GM18873 (cell line): Measurements from ENCODE around the gene MPL.

Experiments used
- ATAC-seq: cut with Tn5 transposase; IDR thresholded peaks from one replicate; pipeline ENCODE4 v1.9.1; 2021; ENCODE audit warnings: mild to moderate bottlenecking, moderate library complexity, moderate number of reproducible peaks; ENCODE audit not compliant: unreplicated experiment, low FRiP score

The MPL gene

DNA sequence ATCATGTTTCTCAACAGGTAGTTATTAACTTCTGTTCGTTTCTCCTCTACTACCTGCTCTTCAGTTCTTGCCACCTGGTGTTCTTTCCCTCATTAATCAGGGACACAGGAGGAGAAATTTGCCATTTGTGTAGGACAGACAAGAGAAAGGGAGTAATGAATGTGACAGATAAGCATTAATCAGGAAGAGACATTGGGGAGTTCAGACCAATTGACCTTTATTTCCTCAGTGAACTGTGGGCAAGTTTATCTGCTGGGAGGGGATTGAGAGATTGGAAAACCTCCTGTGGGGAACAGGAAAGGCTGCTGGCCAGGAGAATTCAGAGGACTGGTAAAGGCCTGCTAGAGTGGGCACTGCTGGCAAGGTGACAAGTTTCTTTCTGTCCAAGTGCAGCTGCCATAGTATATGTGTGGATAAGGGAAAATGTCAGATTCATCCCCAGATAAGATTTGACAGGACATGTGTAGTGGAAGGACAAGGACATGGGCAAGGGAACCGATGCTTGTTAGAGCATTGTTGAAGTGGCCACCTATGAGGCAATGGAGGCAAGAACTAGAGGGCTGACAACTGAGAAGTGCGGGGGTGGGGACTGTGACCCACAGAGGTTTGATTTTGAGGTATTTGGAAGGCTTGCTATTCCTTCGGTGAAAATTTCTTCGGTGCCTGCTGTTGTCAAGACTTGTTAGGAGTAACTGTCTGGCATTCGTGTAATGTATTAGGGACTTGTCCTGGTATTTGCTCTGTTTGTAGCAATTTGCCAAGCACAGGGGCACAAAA lies 64.7 kb downstream of the MPL start:
- ATAC-seq, result no peak
